ENCODE data around the gene ZNF784.

ZNF784 gene

GRCh38 chr19:55640577-55641425, 16.4 kb upstream of the ZNF784 start, which contains the start of gene ZNF580:
Gene ZNF580, plus strand, starts transcription at chr19:55641002. Its CDS starts 1,507 bp downstream, at chr19:55642509.
- Histone ChIP-seq H3K36me3 (ENCODE audit: control insufficient read depth, insufficient read depth, low read length, severe bottlenecking) (peaks cover 16% of the 10 kb centered on the region), H3K4me3 (ENCODE audit: low read length) (peak within 1 kb of the TSS; percentile 92), H3K9me3 (ENCODE audit: control insufficient read depth, low read length) (no peaks in the 10 kb centered on the region), H3K27me3 (replicated peaks; ENCODE audit: control insufficient read depth, insufficient read depth, low read length) (no peaks in the 10 kb centered on the region), H3K9ac (ENCODE audit: low read length) (peak within 1 kb of the TSS; percentile 91), H3K4me1 (ENCODE audit: control insufficient read depth, insufficient read depth, low read length) (peaks cover 61% of the 10 kb centered on the region)
- DNase-seq (ENCODE audit: low read depth), result peak; percentile 85

DNA sequence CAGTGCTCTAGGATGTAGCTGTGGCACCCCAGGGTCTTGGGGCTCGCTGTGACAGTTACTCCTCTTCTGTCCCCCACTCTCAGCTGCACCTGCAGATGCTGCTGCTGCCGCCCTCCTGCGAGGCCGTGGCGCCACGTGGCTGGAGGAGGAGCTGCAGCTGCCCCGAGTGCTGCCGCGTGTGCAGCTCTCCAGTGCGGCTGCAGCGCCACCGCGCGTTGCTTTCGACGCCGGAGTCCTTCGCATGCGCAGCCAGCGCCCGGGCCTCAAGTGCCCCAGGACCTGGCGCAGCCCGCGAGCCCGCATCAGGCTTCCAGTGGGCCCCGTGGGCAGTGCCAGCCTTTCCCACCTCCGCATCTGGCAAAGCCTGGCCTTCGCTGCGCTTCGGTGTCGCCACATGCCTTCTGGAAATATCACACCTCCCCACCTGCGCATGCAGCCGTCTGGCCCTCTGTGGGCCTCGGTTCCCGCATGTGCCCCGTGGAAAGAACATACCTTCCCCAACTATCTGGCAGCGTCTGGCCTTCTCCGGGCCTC, 15.7 kb upstream of the ZNF784 start:
- Histone ChIP-seq H3K4me3 (ENCODE audit: low read length) (peak overlapping the region; percentile 92), H3K9me3 (ENCODE audit: control insufficient read depth, low read length) (no peaks in the 10 kb centered on the region), H3K36me3 (ENCODE audit: control insufficient read depth, insufficient read depth, low read length, severe bottlenecking) (peaks cover 10% of the 10 kb centered on the region), H3K4me1 (ENCODE audit: control insufficient read depth, insufficient read depth, low read length) (peaks cover 64% of the 10 kb centered on the region), H3K9ac (ENCODE audit: low read length) (peak overlapping the region; percentile 91), H3K27me3 (replicated peaks; ENCODE audit: control insufficient read depth, insufficient read depth, low read length) (no peaks in the 10 kb centered on the region)
- peak; percentile 85 for DNase-seq (ENCODE audit: low read depth)

- Histone ChIP-seq H3K4me1 (ENCODE audit: control insufficient read depth, insufficient read depth, low read length) (peaks cover 59% of the 10 kb centered on the region), H3K36me3 (ENCODE audit: control insufficient read depth, insufficient read depth, low read length, severe bottlenecking) (peaks cover 3% of the 10 kb centered on the region), H3K9ac (ENCODE audit: low read length) (no peak overlapping the region), H3K4me3 (ENCODE audit: low read length) (no peak overlapping the region), H3K9me3 (ENCODE audit: control insufficient read depth, low read length) (no peaks in the 10 kb centered on the region), H3K27me3 (replicated peaks; ENCODE audit: control insufficient read depth, insufficient read depth, low read length) (no peaks in the 10 kb centered on the region)
- DNase-seq (ENCODE audit: low read depth), result peak; percentile 53
Measured at GRCh38 chr19:55638864-55639359, 14.5 kb upstream of the ZNF784 start.

DNA sequence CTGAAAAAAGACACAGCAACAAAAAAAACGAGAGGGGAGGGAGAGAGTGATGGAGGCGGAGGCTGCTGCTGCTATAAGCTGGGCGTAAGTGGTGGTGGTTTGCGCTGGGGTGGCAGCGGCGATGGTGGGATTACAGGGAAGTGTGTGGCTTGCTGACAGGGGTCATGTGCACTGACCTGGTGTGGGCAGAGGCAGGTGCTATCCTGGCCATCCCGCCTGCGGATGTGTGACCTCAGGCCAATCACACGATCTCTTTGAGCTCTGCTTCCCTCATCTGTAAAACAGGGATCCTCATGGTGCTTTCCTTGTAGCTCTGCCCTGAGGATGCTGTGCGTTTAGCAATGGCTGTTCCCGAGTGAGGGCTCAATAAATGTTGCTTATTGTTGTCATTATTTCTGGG, 13.2 kb upstream of the ZNF784 start:
- Histone ChIP-seq H3K9me3 (ENCODE audit: control insufficient read depth, low read length) (no peaks in the 10 kb centered on the region), H3K4me1 (ENCODE audit: control insufficient read depth, insufficient read depth, low read length) (peaks cover 53% of the 10 kb centered on the region), H3K9ac (ENCODE audit: low read length) (no peak overlapping the region), H3K36me3 (ENCODE audit: control insufficient read depth, insufficient read depth, low read length, severe bottlenecking) (peaks cover 3% of the 10 kb centered on the region), H3K27me3 (replicated peaks; ENCODE audit: control insufficient read depth, insufficient read depth, low read length) (no peaks in the 10 kb centered on the region), H3K4me3 (ENCODE audit: low read length) (no peak overlapping the region)
- DNase-seq (ENCODE audit: low read depth), result no peak

DNA sequence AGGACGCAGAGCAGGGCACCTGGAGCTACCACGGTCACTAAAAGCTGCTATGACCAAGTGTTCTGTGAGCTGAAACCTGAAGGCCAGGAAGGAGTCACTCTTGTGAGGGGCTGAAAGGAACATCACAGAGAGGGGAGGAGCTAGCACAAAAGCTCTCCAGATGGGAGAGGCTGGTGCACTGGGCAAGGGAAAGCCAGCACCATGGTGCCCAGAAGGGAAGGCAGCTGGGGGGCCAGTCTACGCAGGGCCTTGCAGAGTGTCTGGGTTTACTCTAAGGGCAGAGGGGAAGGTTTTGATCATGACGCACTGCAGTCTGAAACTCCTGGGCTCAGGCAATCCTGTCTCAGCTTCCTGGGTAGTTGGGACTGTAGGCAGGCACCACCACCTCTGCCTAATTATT, 12.4 kb upstream of the ZNF784 start:
- Histone ChIP-seq H3K9ac (ENCODE audit: low read length) (no peak overlapping the region), H3K4me3 (ENCODE audit: low read length) (peak overlapping the region; percentile 99), H3K9me3 (ENCODE audit: control insufficient read depth, low read length) (no peaks in the 10 kb centered on the region), H3K27me3 (replicated peaks; ENCODE audit: control insufficient read depth, insufficient read depth, low read length) (no peaks in the 10 kb centered on the region), H3K4me1 (ENCODE audit: control insufficient read depth, insufficient read depth, low read length) (peaks cover 49% of the 10 kb centered on the region), H3K36me3 (ENCODE audit: control insufficient read depth, insufficient read depth, low read length, severe bottlenecking) (peaks cover 3% of the 10 kb centered on the region)
- DNase-seq (ENCODE audit: low read depth), result no peak

- Histone ChIP-seq H3K4me3 (ENCODE audit: low read length) (peak overlapping the region; percentile 99), H3K9me3 (ENCODE audit: control insufficient read depth, low read length) (no peaks in the 10 kb centered on the region), H3K27me3 (replicated peaks; ENCODE audit: control insufficient read depth, insufficient read depth, low read length) (no peaks in the 10 kb centered on the region), H3K36me3 (ENCODE audit: control insufficient read depth, insufficient read depth, low read length, severe bottlenecking) (peaks cover 3% of the 10 kb centered on the region), H3K9ac (ENCODE audit: low read length) (peak overlapping the region; percentile 100), H3K4me1 (ENCODE audit: control insufficient read depth, insufficient read depth, low read length) (peaks cover 49% of the 10 kb centered on the region)
- no peak for DNase-seq (ENCODE audit: low read depth)
Measured at GRCh38 chr19:55635856-55636440, 11.6 kb upstream of the ZNF784 start.

- DNase-seq (ENCODE audit: low read depth), result no peak
- Histone ChIP-seq H3K9me3 (ENCODE audit: control insufficient read depth, low read length) (no peaks in the 10 kb centered on the region), H3K27me3 (replicated peaks; ENCODE audit: control insufficient read depth, insufficient read depth, low read length) (no peaks in the 10 kb centered on the region), H3K36me3 (ENCODE audit: control insufficient read depth, insufficient read depth, low read length, severe bottlenecking) (peaks cover 3% of the 10 kb centered on the region), H3K4me1 (ENCODE audit: control insufficient read depth, insufficient read depth, low read length) (peaks cover 47% of the 10 kb centered on the region), H3K9ac (ENCODE audit: low read length) (peak overlapping the region; percentile 100), H3K4me3 (ENCODE audit: low read length) (peak overlapping the region; percentile 99)
Measured at GRCh38 chr19:55635334-55635717, 11.0 kb upstream of the ZNF784 start.

DNA sequence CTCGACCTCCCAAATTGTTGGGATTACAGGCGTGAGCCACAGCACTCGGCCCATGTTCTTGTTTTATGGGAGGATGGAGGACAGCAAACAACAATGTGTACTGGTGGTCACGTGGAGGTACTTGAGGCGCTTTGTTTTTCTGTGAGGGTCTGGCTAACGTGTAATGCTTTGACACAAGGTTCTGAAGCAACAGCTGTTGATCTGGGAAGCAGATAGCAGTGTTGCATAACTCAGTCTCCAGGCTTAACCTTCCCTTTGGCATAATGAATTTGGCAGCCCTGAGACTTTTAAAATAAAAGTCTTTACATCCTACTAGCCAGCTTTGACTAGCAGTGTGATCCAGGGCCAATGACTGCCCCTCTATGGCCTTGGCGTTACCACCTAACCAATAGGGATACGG, 9.5 kb upstream of the ZNF784 start:
- no peak for DNase-seq (ENCODE audit: low read depth)
- H3K27me3 ChIP-seq (replicated peaks; ENCODE audit: control insufficient read depth, insufficient read depth, low read length), result no peaks in the 10 kb centered on the region
- H3K9ac ChIP-seq (ENCODE audit: low read length), result peak overlapping the region; percentile 100
- H3K4me1 ChIP-seq (ENCODE audit: control insufficient read depth, insufficient read depth, low read length), result peaks cover 32% of the 10 kb centered on the region
- H3K9me3 ChIP-seq (ENCODE audit: control insufficient read depth, low read length), result no peaks in the 10 kb centered on the region
- H3K4me3 ChIP-seq (ENCODE audit: low read length), result peak overlapping the region; percentile 99
- peaks cover 3% of the 10 kb centered on the region for H3K36me3 ChIP-seq (ENCODE audit: control insufficient read depth, insufficient read depth, low read length, severe bottlenecking)

GRCh38 chr19:55632463-55632834, 8.1 kb upstream of the ZNF784 start:
- Histone ChIP-seq H3K4me3 (ENCODE audit: low read length) (no peak overlapping the region), H3K9ac (ENCODE audit: low read length) (peak overlapping the region; percentile 25), H3K4me1 (ENCODE audit: control insufficient read depth, insufficient read depth, low read length) (peaks cover 24% of the 10 kb centered on the region), H3K27me3 (replicated peaks; ENCODE audit: control insufficient read depth, insufficient read depth, low read length) (no peaks in the 10 kb centered on the region), H3K36me3 (ENCODE audit: control insufficient read depth, insufficient read depth, low read length, severe bottlenecking) (no peaks in the 10 kb centered on the region), H3K9me3 (ENCODE audit: control insufficient read depth, low read length) (no peaks in the 10 kb centered on the region)
- peak; percentile 98 for DNase-seq (ENCODE audit: low read depth)

DNA sequence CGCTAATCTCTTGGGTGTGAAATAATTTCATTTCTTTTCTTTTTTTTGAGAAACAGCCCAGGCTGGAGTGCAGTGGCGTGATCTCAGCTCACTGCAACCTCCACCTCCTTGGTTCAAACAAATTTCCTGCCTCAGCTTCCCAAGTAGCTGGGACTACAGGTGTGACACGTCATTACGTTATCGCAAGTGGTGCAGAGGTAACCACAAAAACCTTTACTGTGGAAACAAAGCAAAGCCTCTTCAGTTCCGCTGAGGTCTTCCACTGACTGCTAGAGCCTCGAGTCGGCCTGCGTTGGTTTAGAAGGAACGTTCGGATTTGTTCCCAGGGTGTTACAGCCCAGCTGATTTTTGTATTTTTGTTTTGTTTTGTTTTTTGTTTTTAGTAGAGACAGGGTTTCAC, 2.0 kb upstream of the ZNF784 start:
- Histone ChIP-seq H3K9me3 (ENCODE audit: control insufficient read depth, low read length) (no peaks in the 10 kb centered on the region), H3K27me3 (replicated peaks; ENCODE audit: control insufficient read depth, insufficient read depth, low read length) (no peaks in the 10 kb centered on the region), H3K9ac (ENCODE audit: low read length) (no peak overlapping the region), H3K4me1 (ENCODE audit: control insufficient read depth, insufficient read depth, low read length) (peaks cover 6% of the 10 kb centered on the region), H3K36me3 (ENCODE audit: control insufficient read depth, insufficient read depth, low read length, severe bottlenecking) (no peaks in the 10 kb centered on the region), H3K4me3 (ENCODE audit: low read length) (no peak overlapping the region)
- DNase-seq (ENCODE audit: low read depth), result no peak

- Histone ChIP-seq H3K36me3 (ENCODE audit: control insufficient read depth, insufficient read depth, low read length, severe bottlenecking) (no peaks in the 10 kb centered on the region), H3K9me3 (ENCODE audit: control insufficient read depth, low read length) (no peaks in the 10 kb centered on the region), H3K27me3 (replicated peaks; ENCODE audit: control insufficient read depth, insufficient read depth, low read length) (no peaks in the 10 kb centered on the region), H3K4me3 (ENCODE audit: low read length) (peak overlapping the region; percentile 77), H3K9ac (ENCODE audit: low read length) (peak overlapping the region; percentile 80), H3K4me1 (ENCODE audit: control insufficient read depth, insufficient read depth, low read length) (peaks cover 16% of the 10 kb centered on the region)
- DNase-seq (ENCODE audit: low read depth), result no peak
Measured at GRCh38 chr19:55625004-55625326, 599 bp upstream of the ZNF784 start.
